ENCODE results near the gene TNXB. TPM values are rescaled to one million over a fixed set of nuclear protein-coding genes. Genes with fewer than 3 reads are reported as not detected.

Gene TNXB
- total and polyA plus RNA-seq, 2 of the 4 experiments (the other 2 are of a cell fraction): 0.05 TPM; not detected in 1

GRCh38 chr6:32152769-32153563 is 43.8 kb upstream of the TNXB start:
- Histone ChIP-seq H2BK5ac (ENCODE audit: low read depth, low read length, poor library complexity, severe bottlenecking) (peak overlapping the region; percentile 81), H3K9me1 (ENCODE audit: insufficient read depth, low read length) (0 out of 2 replicates have a peak, but pooled peaks cover 4% of the 10 kb centered on the region), H3K4me2 (ENCODE audit: low read depth, low read length) (peak overlapping the region; percentile 76), H3K27ac (ENCODE audit: insufficient read depth, low read length) (peak overlapping the region; percentile 84), H4K91ac (ENCODE audit: insufficient read depth, low read depth, low read length) (peak overlapping the region; percentile 73), H3K36me3 (ENCODE audit: control insufficient read depth, insufficient read depth, low read length) (peaks cover 11% of the 10 kb centered on the region), H4K5ac (ENCODE audit: low read depth, low read length) (peak overlapping the region; percentile 87), H2AK5ac (ENCODE audit: low read depth, low read length) (peak overlapping the region; percentile 80), H3K9me3 (ENCODE audit: control insufficient read depth, insufficient read depth, low read length) (peaks cover 2% of the 10 kb centered on the region; the same call in 1 of the 2 replicates), H3K9ac (ENCODE audit: low read depth, low read length) (peak overlapping the region; percentile 70), H3K56ac (ENCODE audit: extremely low read depth, insufficient read depth, low read length) (peak overlapping the region; percentile 58), H4K20me1 (ENCODE audit: insufficient read depth, low read length) (no peaks in the 10 kb centered on the region), H2AK9ac (replicated peaks; ENCODE audit: low read depth, low read length, poor library complexity) (peak overlapping the region; percentile 98), H3K14ac (replicated peaks; ENCODE audit: low read depth, low read length) (peak overlapping the region; percentile 68), H3K4ac (ENCODE audit: low read depth, low read length) (peak overlapping the region; percentile 84), H3K27me3 (ENCODE audit: control insufficient read depth, insufficient read depth, low read length) (peaks cover 6% of the 10 kb centered on the region; the same call in 1 of the 2 replicates), H2BK20ac (ENCODE audit: low read depth, low read length) (peak overlapping the region; percentile 61), H3K4me1 (ENCODE audit: control insufficient read depth, insufficient read depth, low read length) (peaks cover 23% of the 10 kb centered on the region), H3K23ac (ENCODE audit: low read depth, low read length) (peak overlapping the region; percentile 96), H2BK15ac (ENCODE audit: low read depth, low read length) (peak overlapping the region; percentile 59; the same call in 2 of the 3 replicates), H4K8ac (ENCODE audit: low read depth in 2 of 2, low read length in 2 of 2) (peak overlapping the region; percentile 75 to 96), H2BK120ac (ENCODE audit: low read depth, low read length) (peak overlapping the region; percentile 78), H3K18ac (ENCODE audit: low read depth, low read length) (peak overlapping the region; percentile 46), H3K4me3 (ENCODE audit: insufficient read depth, low read depth, low read length) (peak overlapping the region; percentile 67), H2AFZ (replicated peaks; ENCODE audit: low read length, poor library complexity) (peak overlapping the region; percentile 96), H3K79me1 (ENCODE audit: low read depth in 1 of 2, low read length in 2 of 2) (peaks cover 6 to 34% of the 10 kb centered on the region in 2 experiments)
- DNase-seq (peak; percentile 41), ATAC-seq (ENCODE audit: low read depth) (peak; percentile 33)
- TF ChIP-seq SMC3 (IDR thresholded peaks at IDR 0.05; ENCODE audit: low read depth, low read length) (no peak), USF2 (IDR thresholded peaks at IDR 0.05; ENCODE audit: low read depth, low read length) (no peak), BHLHE40 (IDR thresholded peaks at IDR 0.05; ENCODE audit: low read depth, low read length) (peak; percentile 61), CTCF (conservative IDR thresholded peaks at IDR 0.05; ENCODE audit: low read depth, low read length) (no peak), CHD1 (IDR thresholded peaks at IDR 0.05; ENCODE audit: low read depth, low read length) (no peak), RAD21 (IDR thresholded peaks at IDR 0.05; ENCODE audit: low read length) (no peak), MAZ (IDR thresholded peaks at IDR 0.05; ENCODE audit: borderline replicate concordance, low read depth, low read length) (peak; percentile 5; the same call in 1 of the 2 replicates), POLR2A (IDR thresholded peaks at IDR 0.05; ENCODE audit: low read depth, low read length) (peak; percentile 3; the same call in 1 of the 2 replicates), NFE2L2 (IDR thresholded peaks at IDR 0.05; ENCODE audit: low read depth, low read length) (0 out of 2 replicates have a peak, but pooled peaks have one; percentile 20), FOS (IDR thresholded peaks at IDR 0.05; ENCODE audit: low read depth, low read length) (peak; percentile 42; the same call in 1 of the 2 replicates)
- in situ Hi-C loops (cut with MboI; ENCODE audit: low sequenced_read_pairs): no loop called here
- no TSS peak for BruUV-seq (replicated peaks)
- dilution Hi-C loops (cut with HindIII; ENCODE audit: low sequenced_read_pairs, unreplicated experiment): no loop called here
- ChIA-PET POLR2A (ENCODE audit: unreplicated experiment) (interaction anchor here (0.7 kb wide), 1 partner anchor 17 kb away, joined by 6 read pairs; no protein-coding TSS in a partner anchor), CTCF (no interaction called here)
- intact Hi-C loops (cut with micrococcal nuclease): loop anchor here (2.0 to 10.0 kb wide), 3 partner anchors 24 to 251 kb away; partner anchors contain the start of genes AGPAT1 and ZBTB12
- 24% methylated on average over 3 of the region's 35 CpGs; no CpG with 5 or more reads in 1 of the 2 experiments for WGBS, 2 experiments (ENCODE audit: extremely low coverage in 2 of 2, insufficient read length in 1 of 2)
